HTR-8/SVneo (cell line): ENCODE results near the gene CD2AP.

ENCODE experiments used
- DNase-seq: peaks from one replicate; pipeline ENCODE4 v3.0.0; 2011; ENCODE audit warnings: low spot score, mixed read lengths; ENCODE audit not compliant: insufficient read length
- FAIRE-seq: peaks from 2 replicates; lab custom pipeline; 2011; peaks lifted over from hg19 to GRCh38; lab: Jason Lieb, UNC

CD2AP gene

GRCh38 chr6:47663462-47664216 is 186.1 kb downstream of the CD2AP start:
- no peak for FAIRE-seq
- no peak for DNase-seq

GRCh38 chr6:47665112-47665511 is 187.5 kb downstream of the CD2AP start:
- no peak for FAIRE-seq
- no peak for DNase-seq

GRCh38 chr6:47669684-47670513 is 192.3 kb downstream of the CD2AP start:
- FAIRE-seq (no peak), DNase-seq (peak; percentile 14)

DNA sequence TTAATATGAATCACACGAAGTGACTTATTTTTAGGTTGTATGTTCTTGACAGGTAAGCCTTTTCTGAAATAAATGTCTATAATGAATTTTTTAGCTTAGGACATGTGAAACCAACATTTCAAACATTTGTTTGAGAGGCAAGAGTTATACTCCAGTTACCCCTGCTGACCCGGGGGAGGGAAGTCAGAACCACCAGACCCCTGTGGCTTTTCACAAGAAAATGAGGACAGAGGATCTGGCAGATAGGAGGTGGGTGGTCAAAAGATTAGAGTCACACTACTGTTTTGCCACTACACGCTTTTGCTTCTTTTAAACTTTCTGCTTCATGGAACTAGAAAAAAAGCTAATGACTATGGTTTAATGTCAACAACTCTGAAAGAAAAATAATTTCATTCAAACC is 193.3 kb downstream of the CD2AP start:
- FAIRE-seq (no peak), DNase-seq (no peak)

DNA sequence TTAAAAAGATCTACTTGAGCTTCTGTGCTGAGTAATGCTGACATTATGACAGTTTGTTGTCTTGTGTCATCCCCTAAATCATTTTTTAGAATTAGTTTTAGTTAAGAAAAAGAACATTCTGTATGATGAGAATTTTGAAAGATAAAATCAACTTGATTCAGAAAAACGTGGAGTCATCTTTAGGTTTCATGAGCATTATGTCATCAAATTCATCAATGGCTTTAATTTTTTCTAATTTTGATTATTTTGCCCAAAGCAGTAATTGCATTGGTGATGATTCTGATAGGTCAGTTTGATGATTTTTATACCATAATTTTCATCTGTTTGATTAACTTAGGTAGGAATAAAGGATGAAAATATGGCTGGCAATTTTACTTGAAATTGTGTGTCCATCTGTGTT is 194.2 kb downstream of the CD2AP start:
- DNase-seq: no peak
- FAIRE-seq: no peak

DNA sequence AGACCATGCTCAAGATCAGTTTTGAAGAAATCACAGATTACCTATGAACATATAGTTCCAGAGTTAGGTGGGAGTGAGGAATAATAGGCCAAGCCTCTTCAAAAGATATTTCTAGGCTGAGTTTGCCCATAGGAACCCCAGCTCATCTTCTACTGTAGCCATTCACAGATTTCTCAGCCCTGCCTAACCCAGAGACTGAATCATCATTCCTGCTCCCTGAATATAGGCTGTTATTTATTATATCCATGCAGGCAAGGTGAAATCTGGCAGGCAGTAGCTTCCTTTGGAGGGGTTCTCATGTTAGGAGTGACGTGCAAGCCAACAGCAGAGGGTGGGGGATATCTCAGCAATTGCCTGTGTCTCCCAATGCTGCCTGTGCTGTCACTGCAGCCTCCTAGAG is 195.2 kb downstream of the CD2AP start:
- DNase-seq (no peak), FAIRE-seq (no peak)

GRCh38 chr6:47674673-47675072 is 197.1 kb downstream of the CD2AP start:
- FAIRE-seq (no peak), DNase-seq (no peak)
